Endothelial cell of umbilical vein (primary cell): ENCODE measurements around the gene NOXA1.

Experiments
- CTCF ChIP-seq, 2 donors: IDR thresholded peaks; 1 replicate in 1 of 2; 2 replicates in 1 of 2; pipeline ENCODE4 v1.5.1; 2011; ENCODE audit warnings: low read length in 2 of 2, mild to moderate bottlenecking in 2 of 2, moderate library complexity in 2 of 2, control low read depth in 1 of 2, inconsistent platforms in 1 of 2, low read depth in 1 of 2; ENCODE audit not compliant: insufficient read depth in 1 of 2; ENCODE audit errors: extremely low read depth in 1 of 2
- POLR2A ChIP-seq: IDR thresholded peaks from 2 replicates; pipeline ENCODE4 v1.6.1; 2012; ENCODE audit warnings: low read depth, mild to moderate bottlenecking, control low read depth, low read length
- POLR2AphosphoS5 ChIP-seq: IDR thresholded peaks from 2 replicates; pipeline ENCODE4 v1.6.1; 2012; ENCODE audit warnings: low read depth, mild to moderate bottlenecking, control low read depth, low read length, moderate library complexity; ENCODE audit not compliant: insufficient read depth

- no peak for TF ChIP-seq POLR2AphosphoS5
- no peak for TF ChIP-seq CTCF (IDR thresholded peaks at IDR 0.05; ENCODE audit: extremely low read depth in 1 of 2, insufficient read depth in 1 of 2, low read depth in 1 of 2, low read length in 2 of 2)
- TF ChIP-seq POLR2A = no peak
Observed at GRCh38 chr9:137445930-137446431, 22.8 kb downstream of the NOXA1 start.
